Gastrocnemius medialis (tissue), 4 donors: Measurements from ENCODE around the gene SLC16A1. TPM values are rescaled to one million over a fixed set of nuclear protein-coding genes. Genes with fewer than 3 reads are reported as not detected.
A peak's percentile ranks its signal among the peaks of the same experiment; 100 is the strongest.

Experiments
- ATAC-seq, 2 donors: fragments of 150-250 bp; one replicate each; pipeline ENCODE4 v1.9.1; 2016
- DNase-seq, 2 donors: peaks; one replicate each; pipeline ENCODE4 v3.0.0-alpha.2; 2019
- H3K27ac ChIP-seq, 4 donors: fragments of 200-600 bp; sonication (generic); 1 replicate in 1 of 4; 2 replicates in 3 of 4; pipeline ENCODE4 v1.5.1; 2016 to 2018; ENCODE audit warnings: mild to moderate bottlenecking in 2 of 4, moderate library complexity in 1 of 4
- H3K27me3 ChIP-seq, 3 donors: fragments of 200-600 bp; sonication (generic) in 2 of 3; 1 replicate in 1 of 3; 2 replicates in 2 of 3; pipeline versions ENCODE4 v1.5.1 to v1.6.0; 2016 to 2019; ENCODE audit warnings: mild to moderate bottlenecking in 1 of 3, moderate library complexity in 1 of 3
- H3K36me3 ChIP-seq, 2 donors: fragments of 200-600 bp; sonication (generic) in 1 of 2; one replicate each; pipeline ENCODE4 v1.5.1; 2017 to 2018
- H3K4me1 ChIP-seq, 2 donors: fragments of 200-600 bp; sonication (generic) in 1 of 2; one replicate each; pipeline ENCODE4 v1.5.1; 2016 to 2017; ENCODE audit warnings: mild to moderate bottlenecking in 2 of 2
- H3K4me3 ChIP-seq, 4 donors: fragments of 200-600 bp; sonication (generic) in 3 of 4; 1 replicate in 1 of 4; 2 replicates in 3 of 4; pipeline ENCODE4 v1.5.1; 2016 to 2019; ENCODE audit warnings: mild to moderate bottlenecking in 2 of 4
- H3K9me3 ChIP-seq, 3 donors: fragments of 200-600 bp; sonication (generic) in 2 of 3; 1 replicate in 1 of 3; 2 replicates in 2 of 3; pipeline ENCODE4 v1.5.1; 2016 to 2019
- CTCF ChIP-seq, 5 experiments: fragments of 450-650 bp in 3 of 5; fragments of 200-600 bp in 2 of 5; sonication (generic) in 2 of 5; IDR thresholded peaks in 4 of 5; conservative IDR thresholded peaks in 1 of 5; 1 replicate in 4 of 5; 2 replicates in 1 of 5; pipeline ENCODE4 v1.5.1; 2016 to 2019; ENCODE audit warnings: antibody characterized with exemption in 5 of 5, mild to moderate bottlenecking in 3 of 5, moderate library complexity in 3 of 5
- POLR2A ChIP-seq, 2 donors: fragments of 450-650 bp; IDR thresholded peaks; one replicate each; pipeline ENCODE4 v1.6.1; 2017; ENCODE audit warnings: antibody characterized with exemption in 2 of 2, mild to moderate bottlenecking in 2 of 2, moderate library complexity in 2 of 2
- in situ Hi-C, 4 donors: fragments of 200-750 bp; cut with MboI; loops; one replicate each; pipeline versions ENCODE4 v1.15.0 to v1.8.0; 2017; ENCODE audit warnings: low sequenced_read_pairs in 4 of 4
- intact Hi-C: fragments of 100-400 bp; cut with DNase I; formaldehyde crosslinking; loops from one replicate; pipeline ENCODE4 v1.15.1; 2023; ENCODE audit warnings: low total_unique reads
- total RNA-seq, 4 donors: library from RNA; depleted of rRNA; stranded (reverse); fragments of >200 nt; gene quantifications; one replicate each; pipeline versions ENCODE4 v1.1.0 to v1.2.3, GENCODE V29; 2016

The SLC16A1 gene
- total RNA-seq, 4 donors from 2014 or later: 26.5 to 41.6 (median 36.2) TPM

DNA sequence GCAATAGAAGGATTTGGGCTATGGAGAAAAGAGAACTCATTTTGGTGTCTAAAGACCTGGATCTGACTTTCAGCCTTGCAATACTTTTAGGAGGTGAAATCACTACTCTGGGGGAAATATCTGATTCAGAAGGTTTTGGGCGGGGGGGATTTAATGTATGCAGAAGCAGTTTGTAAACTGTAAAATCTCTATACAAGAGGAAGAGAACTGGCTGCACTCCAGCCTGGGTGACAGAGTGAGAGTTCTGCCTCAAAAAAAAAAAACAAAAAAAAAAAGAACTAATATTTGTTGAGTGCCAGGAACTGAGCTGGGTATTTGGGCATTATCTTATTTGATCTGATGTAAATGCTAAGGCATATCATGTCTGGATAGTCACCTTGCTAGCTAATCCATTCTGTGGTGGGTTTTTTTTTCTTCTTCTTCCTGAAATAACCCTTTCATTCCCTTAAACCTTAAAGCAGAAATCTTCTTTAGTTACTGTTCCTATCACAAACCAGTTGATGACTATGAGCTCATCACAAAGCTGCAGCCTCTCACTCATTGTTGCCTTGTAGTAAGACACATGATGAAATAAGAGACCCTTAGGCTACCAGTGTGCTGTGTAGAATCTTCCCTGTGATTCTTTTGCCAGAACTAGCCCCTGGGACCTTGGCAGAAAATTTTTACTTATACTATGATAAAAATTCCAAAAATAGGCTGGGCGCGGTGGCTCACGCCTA is 35.6 kb upstream of the SLC16A1 start:
- Histone ChIP-seq H3K36me3 (no peaks in the 10 kb centered on the region), H3K27ac (peak overlapping the region; percentile 91 to 94 (median 94)), H3K27me3 (no peaks in the 10 kb centered on the region), H3K4me3 (no peak overlapping the region), H3K4me1 (peaks cover 45 to 72% of the 10 kb centered on the region in 2 donors), H3K9me3 (no peaks in the 10 kb centered on the region)
- in situ Hi-C loops (loop anchor here in 1 of 4 donors (5.0 kb wide), 1 partner anchor 34 kb away; the partner anchor contains the start of gene SLC16A1), intact Hi-C loops (loop anchor here (10.0 kb wide), 1 partner anchor 793 kb away; no protein-coding TSS in a partner anchor)
- no peak for TF ChIP-seq CTCF (IDR thresholded peaks at IDR 0.05 in 4 of 5, conservative IDR thresholded peaks at IDR 0.05 in 1 of 5)
- no peak for TF ChIP-seq POLR2A (IDR thresholded peaks at IDR 0.05)
- no peak for DNase-seq
- ATAC-seq: no peak

GRCh38 chr1:112990271-112990670 is 34.3 kb upstream of the SLC16A1 start:
- Histone ChIP-seq H3K9me3 (no peaks in the 10 kb centered on the region), H3K36me3 (no peaks in the 10 kb centered on the region), H3K4me1 (peaks cover 39 to 71% of the 10 kb centered on the region in 2 donors), H3K27ac (peak overlapping the region; percentile 91 to 94 (median 94)), H3K27me3 (no peaks in the 10 kb centered on the region), H3K4me3 (no peak overlapping the region)
- in situ Hi-C loops (loop anchor here in 1 of 4 donors (5.0 kb wide), 1 partner anchor 33 kb away; the partner anchor contains the start of gene SLC16A1), intact Hi-C loops (loop anchor here (10.0 kb wide), 1 partner anchor 795 kb away; no protein-coding TSS in a partner anchor)
- no peak for DNase-seq
- ATAC-seq: no peak
- TF ChIP-seq CTCF (IDR thresholded peaks at IDR 0.05 in 4 of 5, conservative IDR thresholded peaks at IDR 0.05 in 1 of 5): no peak
- TF ChIP-seq POLR2A (IDR thresholded peaks at IDR 0.05): no peak

DNA sequence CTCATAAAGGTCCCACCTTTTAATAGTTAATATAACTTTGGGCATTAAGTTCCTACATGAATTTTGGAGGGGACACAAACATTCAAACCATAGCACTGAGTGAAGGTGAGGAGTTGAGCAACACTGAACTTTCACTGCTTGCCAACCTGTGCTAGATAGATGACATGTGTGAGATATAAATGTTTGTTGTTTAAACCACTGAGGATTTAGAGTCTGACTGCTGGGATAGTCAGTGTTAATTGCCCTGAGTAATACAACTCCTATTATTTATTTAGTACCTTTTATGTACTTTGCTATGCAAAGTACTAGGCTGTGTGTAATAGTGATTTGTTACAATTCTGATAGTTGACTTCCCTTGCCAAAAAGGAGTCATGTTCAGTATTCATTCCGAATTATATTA is 32.4 kb upstream of the SLC16A1 start:
- in situ Hi-C loops: no loop called here
- peak; percentile 63 to 65 for ATAC-seq

GRCh38 chr1:112985123-112985522 is 29.1 kb upstream of the SLC16A1 start:
- in situ Hi-C loops: no loop called here
- H3K27ac ChIP-seq: peak overlapping the region; percentile 91 to 94 (median 94)

More for the DNA sequence above, 32.4 kb upstream of the SLC16A1 start:
- no peak for TF ChIP-seq POLR2A (IDR thresholded peaks at IDR 0.05)
- TF ChIP-seq CTCF (IDR thresholded peaks at IDR 0.05 in 4 of 5, conservative IDR thresholded peaks at IDR 0.05 in 1 of 5): no peak
- H3K4me3 ChIP-seq: no peak overlapping the region
- H3K27me3 ChIP-seq: no peaks in the 10 kb centered on the region
- no peaks in the 10 kb centered on the region for H3K9me3 ChIP-seq
- intact Hi-C loops: no loop called here
- H3K4me1 ChIP-seq: peaks cover 39 to 62% of the 10 kb centered on the region in 2 donors
- peak overlapping the region; percentile 91 to 94 (median 94) for H3K27ac ChIP-seq
- H3K36me3 ChIP-seq: no peaks in the 10 kb centered on the region
- no peak for DNase-seq

More at GRCh38 chr1:112985123-112985522, 29.1 kb upstream of the SLC16A1 start:
- ATAC-seq (no peak), DNase-seq (no peak)
- Histone ChIP-seq H3K4me3 (no peak overlapping the region), H3K27me3 (no peaks in the 10 kb centered on the region), H3K36me3 (no peaks in the 10 kb centered on the region), H3K4me1 (peaks cover 41 to 49% of the 10 kb centered on the region in 2 donors), H3K9me3 (no peaks in the 10 kb centered on the region)
- intact Hi-C loops: loop anchor here (2.0 kb wide), 1 partner anchor 28 kb away; the partner anchor contains the start of gene SLC16A1
- TF ChIP-seq CTCF (IDR thresholded peaks at IDR 0.05 in 4 of 5, conservative IDR thresholded peaks at IDR 0.05 in 1 of 5) (no peak), POLR2A (IDR thresholded peaks at IDR 0.05) (no peak)
